ENCODE data around the gene KAZN. TPM values are rescaled to one million over a fixed set of nuclear protein-coding genes. Genes with fewer than 3 reads are reported as not detected.

KAZN gene
- total RNA-seq, 4 donors from 2014 or later, result 9.2 to 30.6 (median 21.2) TPM

- TF ChIP-seq, protein P1, sequence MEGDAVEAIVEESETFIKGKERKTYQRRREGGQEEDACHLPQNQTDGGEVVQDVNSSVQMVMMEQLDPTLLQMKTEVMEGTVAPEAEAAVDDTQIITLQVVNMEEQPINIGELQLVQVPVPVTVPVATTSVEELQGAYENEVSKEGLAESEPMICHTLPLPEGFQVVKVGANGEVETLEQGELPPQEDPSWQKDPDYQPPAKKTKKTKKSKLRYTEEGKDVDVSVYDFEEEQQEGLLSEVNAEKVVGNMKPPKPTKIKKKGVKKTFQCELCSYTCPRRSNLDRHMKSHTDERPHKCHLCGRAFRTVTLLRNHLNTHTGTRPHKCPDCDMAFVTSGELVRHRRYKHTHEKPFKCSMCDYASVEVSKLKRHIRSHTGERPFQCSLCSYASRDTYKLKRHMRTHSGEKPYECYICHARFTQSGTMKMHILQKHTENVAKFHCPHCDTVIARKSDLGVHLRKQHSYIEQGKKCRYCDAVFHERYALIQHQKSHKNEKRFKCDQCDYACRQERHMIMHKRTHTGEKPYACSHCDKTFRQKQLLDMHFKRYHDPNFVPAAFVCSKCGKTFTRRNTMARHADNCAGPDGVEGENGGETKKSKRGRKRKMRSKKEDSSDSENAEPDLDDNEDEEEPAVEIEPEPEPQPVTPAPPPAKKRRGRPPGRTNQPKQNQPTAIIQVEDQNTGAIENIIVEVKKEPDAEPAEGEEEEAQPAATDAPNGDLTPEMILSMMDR (IDR thresholded peaks at IDR 0.05), result no peak
- ATAC-seq (ENCODE audit: low FRiP score), result no peak
- DNase-seq (ENCODE audit: low spot score), result no peak
Measured at GRCh38 chr1:15117671-15118325, 519.3 kb downstream of the KAZN start.

DNA sequence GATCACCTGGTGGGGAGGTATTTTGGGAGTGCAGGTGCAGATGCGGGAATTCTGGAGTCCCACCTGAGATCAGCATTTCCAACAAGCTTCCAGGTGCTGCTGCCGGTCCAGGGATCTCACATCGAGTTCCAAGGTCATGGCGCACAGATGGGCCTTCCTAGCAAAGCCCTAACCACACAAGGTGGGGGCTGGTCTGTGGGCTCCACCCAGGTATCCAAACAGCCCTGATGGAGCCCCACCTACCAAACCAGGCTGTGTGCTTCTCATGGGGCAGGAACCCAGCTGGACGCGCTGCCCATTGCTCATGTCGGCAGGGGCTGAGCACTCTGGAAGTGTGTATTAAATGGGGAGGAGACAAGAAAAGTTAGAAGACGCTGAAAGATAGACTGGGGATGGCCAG, 520.1 kb downstream of the KAZN start:
- TF ChIP-seq, protein P1 (IDR thresholded peaks at IDR 0.05), result no peak
- ATAC-seq (ENCODE audit: low FRiP score) (no peak), DNase-seq (ENCODE audit: low spot score) (no peak)

DNA sequence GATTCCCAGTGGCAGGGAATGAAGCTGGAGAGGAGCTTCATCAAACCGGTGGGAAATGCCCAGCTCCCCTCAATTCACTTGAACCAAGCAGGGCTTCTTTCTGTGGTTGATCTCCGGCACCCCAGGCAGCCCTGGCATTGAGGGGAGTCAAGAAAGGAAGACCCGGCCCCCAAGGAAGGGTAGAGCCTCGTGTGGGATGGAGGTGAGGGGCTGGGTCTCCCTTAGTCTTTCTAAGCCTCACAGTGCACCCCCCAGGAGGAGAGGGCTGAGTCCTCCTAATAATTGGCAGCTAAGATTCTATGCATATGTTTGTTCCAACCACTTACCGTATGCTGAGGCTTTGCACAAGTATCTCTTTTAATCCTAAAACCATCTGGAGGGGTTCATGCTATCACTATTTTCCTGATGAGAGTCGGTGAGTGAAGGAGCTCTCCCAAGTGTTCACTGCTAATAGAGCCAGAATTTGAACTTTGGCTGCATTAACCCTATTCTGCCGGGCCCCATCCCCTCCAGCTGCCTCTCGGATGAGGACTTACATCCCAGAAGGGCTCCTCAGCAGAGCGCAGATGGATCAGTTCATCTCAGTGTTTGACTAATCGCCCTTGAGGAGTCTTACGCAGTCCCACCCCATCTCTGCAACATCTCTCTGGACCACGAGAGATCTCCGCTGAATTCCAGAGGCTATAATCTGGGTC, 521.9 kb downstream of the KAZN start:
- TF ChIP-seq, protein P1 (IDR thresholded peaks at IDR 0.05), result no peak
- DNase-seq (ENCODE audit: low spot score), result no peak

DNA sequence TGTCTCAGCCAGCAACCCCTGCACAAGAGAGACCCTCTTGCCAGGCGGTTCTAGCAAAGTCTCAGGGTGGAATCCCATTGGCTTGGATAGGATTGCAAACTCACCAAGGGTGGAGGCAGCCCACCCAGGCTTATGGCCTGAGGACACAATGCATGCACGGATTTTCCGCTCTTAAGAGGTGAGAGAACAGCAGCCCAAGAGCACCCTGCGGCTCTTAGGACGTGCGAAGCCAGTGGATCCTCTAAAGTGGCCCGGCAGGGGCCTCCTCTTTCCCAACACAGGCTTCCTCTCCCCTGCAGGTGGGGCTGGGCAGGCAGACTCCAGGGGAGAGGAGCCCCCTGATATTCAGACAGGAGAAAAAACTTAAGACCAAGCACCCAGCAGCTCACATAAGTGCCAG, 523.8 kb downstream of the KAZN start:
- no peak for DNase-seq (ENCODE audit: low spot score)
- no peak for ATAC-seq (ENCODE audit: low FRiP score)
- TF ChIP-seq, protein P1 (IDR thresholded peaks at IDR 0.05), result no peak

More for the DNA sequence above, 521.9 kb downstream of the KAZN start:
- ATAC-seq (ENCODE audit: low FRiP score), result no peak

GRCh38 chr1:15123270-15123669, 524.8 kb downstream of the KAZN start:
- no peak for DNase-seq (ENCODE audit: low spot score)
- no peak for ATAC-seq (ENCODE audit: low FRiP score)
- TF ChIP-seq, protein P1 (IDR thresholded peaks at IDR 0.05), result no peak

- TF ChIP-seq, protein P1 (IDR thresholded peaks at IDR 0.05), result no peak
Measured at GRCh38 chr1:15123925-15124324, 525.4 kb downstream of the KAZN start.

More at GRCh38 chr1:15123925-15124324, 525.4 kb downstream of the KAZN start:
- DNase-seq (ENCODE audit: low spot score), result no peak
- ATAC-seq (ENCODE audit: low FRiP score), result no peak

Measured in omental fat pad (tissue), 4 donors.